GM23338 (cell line): Measurements from ENCODE around the gene ZNF524.

Experiments
- CREB1 ChIP-seq: fragments of 250-450 bp; sonication (Bioruptor Pico); IDR thresholded peaks from 2 replicates; pipeline ENCODE4 v1.5.0; 2020; ENCODE audit warnings: low read depth, mild to moderate bottlenecking, moderate library complexity
- EZH2 ChIP-seq: fragments of 200-600 bp; sonication (generic); IDR thresholded peaks from one replicate; pipeline ENCODE4 v1.8.0; 2017; ENCODE audit warnings: antibody characterized with exemption, mild to moderate bottlenecking, low read depth; ENCODE audit not compliant: unreplicated experiment
- EZH2phosphoT487 ChIP-seq: fragments of 200-600 bp; sonication (generic); IDR thresholded peaks from one replicate; pipeline ENCODE4 v1.8.1; 2018; ENCODE audit warnings: antibody characterized with exemption; ENCODE audit not compliant: unreplicated experiment
- NANOG ChIP-seq: IDR thresholded peaks from 2 replicates; pipeline ENCODE4 v1.6.1; 2016; ENCODE audit warnings: antibody characterized with exemption, borderline replicate concordance
- POLR2AphosphoS5 ChIP-seq: IDR thresholded peaks from 2 replicates; pipeline ENCODE4 v1.6.1; 2016; ENCODE audit warnings: antibody characterized with exemption, low read depth
- TF ChIP-seq, protein P1 (sequence below): IDR thresholded peaks from one replicate; pipeline ENCODE4 v1.6.1; 2018; ENCODE audit warnings: antibody characterized with exemption; ENCODE audit not compliant: unreplicated experiment
- TF ChIP-seq, protein P2 (sequence below), 2 experiments: fragments of 200-600 bp in 1 of 2; sonication (generic) in 1 of 2; conservative IDR thresholded peaks; 2 replicates each; pipeline versions ENCODE4 v1.5.1 to v1.6.1; 2016 to 2017; ENCODE audit warnings: antibody characterized with exemption in 2 of 2, low read depth in 2 of 2, mild to moderate bottlenecking in 2 of 2, moderate library complexity in 1 of 2

DNA sequence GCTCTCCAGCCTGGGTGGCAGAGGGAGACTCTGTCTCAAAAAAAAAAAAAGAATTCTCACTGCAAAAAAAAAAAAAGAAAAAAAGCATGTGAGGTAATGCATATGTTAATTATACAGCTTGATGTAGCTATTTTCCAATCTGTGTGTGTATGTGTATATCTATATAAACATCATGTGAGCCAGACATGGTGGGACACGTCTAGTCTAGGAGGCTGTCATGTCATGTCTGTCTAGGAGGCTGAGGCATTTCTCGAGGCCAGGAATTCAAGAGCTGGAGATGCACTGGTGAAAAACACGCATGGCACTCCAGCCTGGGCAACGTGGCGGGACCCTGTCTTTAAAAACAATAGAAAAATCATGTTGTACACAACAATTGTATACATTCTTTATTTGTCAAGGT is 47.9 kb upstream of the ZNF524 start:
- TF ChIP-seq, protein P1, sequence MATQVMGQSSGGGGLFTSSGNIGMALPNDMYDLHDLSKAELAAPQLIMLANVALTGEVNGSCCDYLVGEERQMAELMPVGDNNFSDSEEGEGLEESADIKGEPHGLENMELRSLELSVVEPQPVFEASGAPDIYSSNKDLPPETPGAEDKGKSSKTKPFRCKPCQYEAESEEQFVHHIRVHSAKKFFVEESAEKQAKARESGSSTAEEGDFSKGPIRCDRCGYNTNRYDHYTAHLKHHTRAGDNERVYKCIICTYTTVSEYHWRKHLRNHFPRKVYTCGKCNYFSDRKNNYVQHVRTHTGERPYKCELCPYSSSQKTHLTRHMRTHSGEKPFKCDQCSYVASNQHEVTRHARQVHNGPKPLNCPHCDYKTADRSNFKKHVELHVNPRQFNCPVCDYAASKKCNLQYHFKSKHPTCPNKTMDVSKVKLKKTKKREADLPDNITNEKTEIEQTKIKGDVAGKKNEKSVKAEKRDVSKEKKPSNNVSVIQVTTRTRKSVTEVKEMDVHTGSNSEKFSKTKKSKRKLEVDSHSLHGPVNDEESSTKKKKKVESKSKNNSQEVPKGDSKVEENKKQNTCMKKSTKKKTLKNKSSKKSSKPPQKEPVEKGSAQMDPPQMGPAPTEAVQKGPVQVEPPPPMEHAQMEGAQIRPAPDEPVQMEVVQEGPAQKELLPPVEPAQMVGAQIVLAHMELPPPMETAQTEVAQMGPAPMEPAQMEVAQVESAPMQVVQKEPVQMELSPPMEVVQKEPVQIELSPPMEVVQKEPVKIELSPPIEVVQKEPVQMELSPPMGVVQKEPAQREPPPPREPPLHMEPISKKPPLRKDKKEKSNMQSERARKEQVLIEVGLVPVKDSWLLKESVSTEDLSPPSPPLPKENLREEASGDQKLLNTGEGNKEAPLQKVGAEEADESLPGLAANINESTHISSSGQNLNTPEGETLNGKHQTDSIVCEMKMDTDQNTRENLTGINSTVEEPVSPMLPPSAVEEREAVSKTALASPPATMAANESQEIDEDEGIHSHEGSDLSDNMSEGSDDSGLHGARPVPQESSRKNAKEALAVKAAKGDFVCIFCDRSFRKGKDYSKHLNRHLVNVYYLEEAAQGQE: no peak
- TF ChIP-seq, protein P2, sequence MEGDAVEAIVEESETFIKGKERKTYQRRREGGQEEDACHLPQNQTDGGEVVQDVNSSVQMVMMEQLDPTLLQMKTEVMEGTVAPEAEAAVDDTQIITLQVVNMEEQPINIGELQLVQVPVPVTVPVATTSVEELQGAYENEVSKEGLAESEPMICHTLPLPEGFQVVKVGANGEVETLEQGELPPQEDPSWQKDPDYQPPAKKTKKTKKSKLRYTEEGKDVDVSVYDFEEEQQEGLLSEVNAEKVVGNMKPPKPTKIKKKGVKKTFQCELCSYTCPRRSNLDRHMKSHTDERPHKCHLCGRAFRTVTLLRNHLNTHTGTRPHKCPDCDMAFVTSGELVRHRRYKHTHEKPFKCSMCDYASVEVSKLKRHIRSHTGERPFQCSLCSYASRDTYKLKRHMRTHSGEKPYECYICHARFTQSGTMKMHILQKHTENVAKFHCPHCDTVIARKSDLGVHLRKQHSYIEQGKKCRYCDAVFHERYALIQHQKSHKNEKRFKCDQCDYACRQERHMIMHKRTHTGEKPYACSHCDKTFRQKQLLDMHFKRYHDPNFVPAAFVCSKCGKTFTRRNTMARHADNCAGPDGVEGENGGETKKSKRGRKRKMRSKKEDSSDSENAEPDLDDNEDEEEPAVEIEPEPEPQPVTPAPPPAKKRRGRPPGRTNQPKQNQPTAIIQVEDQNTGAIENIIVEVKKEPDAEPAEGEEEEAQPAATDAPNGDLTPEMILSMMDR (conservative IDR thresholded peaks at IDR 0.05; ENCODE audit: low read depth in 2 of 2): no peak
- no peak for TF ChIP-seq EZH2phosphoT487
- TF ChIP-seq POLR2AphosphoS5: no peak
- no peak for TF ChIP-seq CREB1
- no peak for TF ChIP-seq EZH2
- no peak for TF ChIP-seq NANOG
